ENCODE data around the gene SLC1A5.
"Not testable (repeated sequence)": the region's sequence is repeated elsewhere in the genome, so short reads cannot be mapped to it uniquely, and the experiment has no call there.

Gene SLC1A5

GRCh38 chr19:46813839-46814358 is 25.5 kb upstream of the SLC1A5 start:
- H3K4me3 ChIP-seq (ENCODE audit: low read length) = no peak overlapping the region
- no peak for TF ChIP-seq ZNF274 (IDR thresholded peaks at IDR 0.05; ENCODE audit: low read depth, low read length)

- no peak overlapping the region for H3K4me3 ChIP-seq (ENCODE audit: low read length)
- TF ChIP-seq ZNF274 (IDR thresholded peaks at IDR 0.05; ENCODE audit: low read depth, low read length) = no peak
Measured at GRCh38 chr19:46812977-46813838, 24.8 kb upstream of the SLC1A5 start.

DNA sequence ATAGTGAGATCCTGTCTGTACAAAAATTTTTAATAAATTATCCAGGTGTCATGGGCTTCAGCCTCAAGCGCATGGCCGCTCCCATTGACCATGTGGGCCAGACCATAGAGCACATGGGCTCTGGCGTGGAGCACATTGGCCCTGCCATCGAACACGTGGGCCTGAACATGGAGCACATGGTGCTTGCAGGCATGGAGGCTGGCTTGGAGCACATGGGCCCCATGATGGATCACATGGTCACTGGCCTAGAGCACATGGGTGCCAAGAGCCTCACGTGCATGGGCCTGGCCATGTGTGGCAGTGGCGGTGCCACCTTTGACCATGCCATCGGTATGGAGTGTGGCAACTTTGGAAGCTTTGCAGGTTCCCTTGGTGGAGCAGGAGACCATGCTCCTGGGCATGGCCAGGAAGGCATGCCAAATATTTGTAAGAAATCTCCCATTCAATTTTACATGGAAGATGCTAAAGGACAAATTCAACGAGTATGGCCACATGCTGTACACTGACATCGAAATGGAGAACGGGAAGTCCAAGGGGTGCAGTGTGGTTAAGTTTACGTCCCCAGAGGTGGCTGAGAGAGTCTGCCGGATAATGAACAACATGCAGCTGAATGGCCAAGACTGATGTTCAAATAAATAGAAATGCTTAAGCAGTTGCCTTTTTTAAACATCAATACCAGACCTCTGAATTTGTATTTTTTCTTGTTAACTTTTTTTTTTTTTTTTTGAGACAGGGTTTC is 21.3 kb upstream of the SLC1A5 start:
- no peak for TF ChIP-seq ZNF274 (IDR thresholded peaks at IDR 0.05; ENCODE audit: low read depth, low read length)
- no peak overlapping the region for H3K4me3 ChIP-seq (ENCODE audit: low read length)

GRCh38 chr19:46806656-46807055 is 18.3 kb upstream of the SLC1A5 start:
- H3K4me3 ChIP-seq (ENCODE audit: low read length) = no peak overlapping the region
- TF ChIP-seq ZNF274 (IDR thresholded peaks at IDR 0.05; ENCODE audit: low read depth, low read length) = no peak

- H3K4me3 ChIP-seq (ENCODE audit: low read length) = not testable (repeated sequence)
Measured at GRCh38 chr19:46804432-46804831, 16.0 kb upstream of the SLC1A5 start.

DNA sequence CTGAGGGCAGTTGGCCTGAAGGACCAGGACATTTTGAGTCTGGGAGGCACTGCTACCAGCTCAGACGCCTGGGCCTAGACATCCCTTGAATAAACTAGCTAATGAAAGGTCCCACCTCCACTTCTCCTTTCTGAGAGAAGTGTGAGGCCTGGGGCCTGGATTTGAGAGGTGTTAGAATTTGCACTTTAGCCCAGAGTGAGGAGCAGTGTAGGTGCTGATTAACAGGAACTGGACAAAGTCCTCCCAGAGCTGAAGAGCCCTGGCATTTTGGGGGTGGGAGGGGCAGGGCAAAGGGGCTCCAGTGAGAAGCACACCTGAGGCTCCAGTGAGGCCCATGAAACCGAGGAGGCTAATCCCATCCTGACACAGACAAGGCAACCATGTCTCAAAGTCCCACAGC is 15.2 kb upstream of the SLC1A5 start:
- H3K4me3 ChIP-seq (ENCODE audit: low read length) = no peak overlapping the region
- TF ChIP-seq ZNF274 (IDR thresholded peaks at IDR 0.05; ENCODE audit: low read depth, low read length) = no peak

GRCh38 chr19:46802152-46802551 is 13.8 kb upstream of the SLC1A5 start:
- H3K4me3 ChIP-seq (ENCODE audit: low read length) = no peak overlapping the region
- no peak for TF ChIP-seq ZNF274 (IDR thresholded peaks at IDR 0.05; ENCODE audit: low read depth, low read length)

- no peak overlapping the region for H3K4me3 ChIP-seq (ENCODE audit: low read length)
- no peak for TF ChIP-seq ZNF274 (IDR thresholded peaks at IDR 0.05; ENCODE audit: low read depth, low read length)
Measured at GRCh38 chr19:46798713-46799112, 10.3 kb upstream of the SLC1A5 start.

DNA sequence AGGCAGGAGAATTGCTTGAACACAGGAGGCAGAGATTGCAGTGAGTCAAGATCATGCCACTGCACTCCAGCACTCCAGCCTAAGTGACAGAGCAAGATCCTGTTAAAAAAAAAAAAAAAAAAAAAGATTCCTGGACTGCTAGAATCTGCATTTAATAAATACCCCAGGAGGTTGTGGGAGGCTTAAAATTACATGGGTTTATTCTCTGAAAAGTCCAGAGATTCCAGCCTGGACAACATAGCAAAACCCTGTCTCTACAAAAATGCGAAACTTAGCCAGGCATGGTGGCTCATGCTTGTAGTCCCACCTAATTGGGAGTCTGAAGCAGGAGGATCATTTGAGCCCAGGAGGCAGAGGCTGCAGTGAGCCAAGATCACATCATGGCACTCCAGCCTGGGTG is 9.5 kb upstream of the SLC1A5 start:
- no peak for TF ChIP-seq ZNF274 (IDR thresholded peaks at IDR 0.05; ENCODE audit: low read depth, low read length)
- H3K4me3 ChIP-seq (ENCODE audit: low read length) = no peak overlapping the region

DNA sequence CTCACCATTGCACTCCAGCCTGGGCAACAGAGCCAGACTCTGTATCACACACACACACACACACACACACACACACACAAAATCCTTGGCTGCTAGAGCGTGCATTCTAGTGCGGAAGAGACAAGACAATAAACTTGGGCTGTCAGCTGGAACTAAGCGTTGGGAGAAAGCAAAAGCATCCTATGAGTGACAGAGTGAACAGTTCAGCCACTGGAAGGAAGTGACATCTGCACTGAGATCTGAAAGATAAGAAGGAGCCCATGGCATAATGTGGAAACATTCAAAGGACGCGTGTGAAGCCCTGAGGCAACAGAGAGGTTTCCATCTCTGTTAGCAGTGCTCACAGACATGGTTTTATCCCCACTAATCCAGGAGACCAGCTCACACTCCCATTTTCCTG is 3.5 kb upstream of the SLC1A5 start:
- no peak overlapping the region for H3K4me3 ChIP-seq (ENCODE audit: low read length)
- no peak for TF ChIP-seq ZNF274 (IDR thresholded peaks at IDR 0.05; ENCODE audit: low read depth, low read length)

DNA sequence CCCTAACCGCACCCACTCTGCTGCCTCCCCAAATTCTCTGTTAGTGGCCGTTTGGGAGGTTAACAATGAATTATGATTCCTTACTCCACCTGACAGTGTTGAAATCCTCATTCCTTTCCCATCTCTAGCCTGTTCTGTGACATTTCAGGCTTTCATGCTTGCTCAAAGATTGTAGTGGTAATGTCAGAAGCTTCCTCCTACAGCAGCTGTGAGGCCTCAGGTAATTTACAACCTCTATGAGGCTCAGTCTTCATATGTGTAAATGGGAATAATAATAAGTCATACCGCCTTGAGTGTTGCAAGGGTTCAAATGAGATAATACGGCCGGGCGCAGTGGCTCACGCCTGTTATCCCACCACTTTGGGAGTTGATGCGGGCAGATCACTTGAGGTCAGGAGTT is 977 bp upstream of the SLC1A5 start:
- H3K4me3 ChIP-seq (ENCODE audit: low read length) = no peak overlapping the region
- no peak for TF ChIP-seq ZNF274 (IDR thresholded peaks at IDR 0.05; ENCODE audit: low read depth, low read length)

DNA sequence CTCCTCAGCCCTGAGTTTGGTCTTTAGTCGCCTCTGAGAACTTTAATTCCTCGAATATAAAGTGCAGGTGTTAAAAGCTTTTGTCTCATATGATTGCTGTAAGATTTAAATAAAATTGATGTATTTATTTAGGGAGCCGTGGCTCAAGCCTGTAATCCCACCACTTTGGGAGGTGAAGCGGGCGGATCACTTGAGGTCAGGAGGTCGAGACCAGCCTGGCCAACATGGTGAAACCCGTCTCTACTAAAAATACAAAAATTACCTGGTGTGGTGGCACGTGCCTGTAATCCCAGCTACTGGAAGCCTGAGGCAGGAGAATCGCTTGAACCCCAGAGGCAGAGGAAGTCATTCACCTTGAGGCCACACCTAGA is 559 bp upstream of the SLC1A5 start:
- H3K4me3 ChIP-seq (ENCODE audit: low read length) = no peak overlapping the region
- no peak for TF ChIP-seq ZNF274 (IDR thresholded peaks at IDR 0.05; ENCODE audit: low read depth, low read length)

DNA sequence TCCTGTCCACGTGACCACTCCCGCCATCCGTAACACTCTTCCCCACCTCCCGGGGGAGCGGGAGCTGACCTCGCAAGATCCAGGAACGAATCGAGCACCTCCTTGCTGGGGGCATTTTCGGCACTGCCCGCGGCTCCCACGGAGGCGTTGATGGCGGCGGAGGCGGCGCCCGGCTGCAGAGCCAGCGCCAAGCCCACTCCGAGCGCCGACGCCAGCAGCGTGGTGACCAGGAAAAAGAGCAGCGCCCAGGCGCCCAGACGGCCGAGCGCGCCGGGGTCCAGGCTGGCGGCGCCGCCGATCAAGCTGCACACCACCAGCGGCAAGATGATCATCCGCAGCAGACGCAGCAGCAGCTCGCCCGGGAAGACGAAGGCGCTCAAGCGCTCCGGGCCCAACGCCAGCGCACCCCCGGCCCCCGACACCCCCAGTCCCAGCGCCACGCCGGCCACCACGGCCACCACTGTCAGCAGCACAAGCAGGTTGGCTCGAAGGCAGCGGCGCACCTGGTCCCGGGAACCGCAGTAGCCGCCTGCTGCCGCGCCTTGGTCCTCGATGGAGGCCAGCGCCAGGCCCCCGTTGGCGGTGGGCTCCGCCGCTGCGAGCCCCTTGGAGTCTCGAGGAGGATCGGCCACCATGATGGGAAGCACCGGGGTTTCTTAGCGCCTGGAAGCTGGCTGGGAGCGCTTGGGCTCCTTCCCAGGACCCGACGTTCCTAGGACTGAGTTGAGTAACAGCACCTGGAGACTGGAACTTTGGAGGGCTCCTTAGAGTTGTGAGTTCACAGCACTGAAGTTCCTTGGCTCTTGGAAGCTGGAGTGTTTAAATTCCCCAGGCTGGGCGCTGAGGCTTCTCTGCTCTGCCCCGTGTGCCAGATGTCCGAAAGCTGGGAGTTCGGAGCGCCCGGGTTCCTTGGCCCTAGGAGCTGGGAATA is 798 bp downstream of the SLC1A5 start:
- H3K4me3 ChIP-seq (ENCODE audit: low read length) = peak overlapping the region; percentile 74
- no peak for TF ChIP-seq ZNF274 (IDR thresholded peaks at IDR 0.05; ENCODE audit: low read depth, low read length)

DNA sequence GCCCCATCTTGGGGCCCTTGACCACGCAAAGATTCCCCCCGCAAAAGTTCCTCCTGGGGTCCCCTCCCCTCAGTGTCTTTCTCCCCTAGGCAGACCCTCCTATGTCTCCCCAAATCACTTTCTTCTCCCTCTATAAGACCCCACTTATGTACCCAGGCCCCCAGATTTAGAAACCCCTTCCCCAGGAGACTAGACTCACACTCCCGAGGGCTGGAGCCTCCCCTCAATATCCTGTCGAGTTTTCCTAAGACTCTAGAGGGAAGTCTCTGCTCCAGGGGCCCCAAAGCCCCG is 1.4 kb downstream of the SLC1A5 start:
- no peak for TF ChIP-seq ZNF274 (IDR thresholded peaks at IDR 0.05; ENCODE audit: low read depth, low read length)
- H3K4me3 ChIP-seq (ENCODE audit: low read length) = peak overlapping the region; percentile 74
